Body of pancreas (tissue), 4 donors: ENCODE data around the gene PLEKHA6. TPM values are rescaled to one million over a fixed set of nuclear protein-coding genes. Genes with fewer than 3 reads are reported as not detected.

ENCODE experiments used
- ATAC-seq: fragments of 150-250 bp; one replicate; pipeline ENCODE4 v1.9.1; 2016
- DNase-seq, 4 donors: peaks; one replicate each; pipeline ENCODE4 v3.0.0-alpha.2; 2019
- H3K27ac ChIP-seq, 4 donors: fragments of 200-600 bp; sonication (generic); 1 replicate in 3 of 4; 2 replicates in 1 of 4; pipeline versions ENCODE4 v1.5.1 to v1.6.1; 2016 to 2019; ENCODE audit warnings: mild to moderate bottlenecking in 1 of 4, mixed read lengths in 1 of 4, moderate library complexity in 1 of 4
- H3K27me3 ChIP-seq, 2 donors: fragments of 200-600 bp; sonication (generic); one replicate each; pipeline ENCODE4 v1.6.0; 2016; ENCODE audit warnings: mild to moderate bottlenecking in 1 of 2
- H3K36me3 ChIP-seq, 2 donors: fragments of 200-600 bp; sonication (generic); replicated peaks in 1 of 2; 2 replicates each; pipeline ENCODE4 v1.5.1; 2016; ENCODE audit warnings: low read depth in 2 of 2; ENCODE audit not compliant: insufficient read depth in 1 of 2
- H3K4me1 ChIP-seq: fragments of 200-600 bp; sonication (generic); one replicate; pipeline ENCODE4 v1.6.0; 2016
- H3K4me3 ChIP-seq, 2 donors: fragments of 200-600 bp; sonication (generic); 1 replicate in 1 of 2; 2 replicates in 1 of 2; pipeline ENCODE4 v1.5.1; 2016 to 2019
- H3K9me3 ChIP-seq, 3 donors: fragments of 200-600 bp; sonication (generic); 1 replicate in 2 of 3; 2 replicates in 1 of 3; pipeline ENCODE4 v1.5.1; 2016
- CTCF ChIP-seq, 7 experiments: fragments of 450-650 bp in 4 of 7; fragments of 200-600 bp in 3 of 7; sonication (generic) in 3 of 7; IDR thresholded peaks; one replicate each; pipeline ENCODE4 v1.5.1; 2016 to 2019; ENCODE audit warnings: antibody characterized with exemption in 7 of 7
- POLR2A ChIP-seq, 3 donors: fragments of 450-650 bp; IDR thresholded peaks; one replicate each; pipeline ENCODE4 v1.6.1; 2016; ENCODE audit warnings: antibody characterized with exemption in 3 of 3, mild to moderate bottlenecking in 2 of 3
- WGBS, 2 donors: methylation state at CpG; one replicate each; pipeline ENCODE4 v1.1.5; 2017; 5-methylcytosine and 5-hydroxymethylcytosine counted together
- intact Hi-C: fragments of 100-400 bp; cut with DNase I; formaldehyde crosslinking; loops from one replicate; pipeline ENCODE4 v1.15.1; 2023
- total RNA-seq, 2 donors: library from RNA; depleted of rRNA; stranded (reverse); fragments of >200 nt; gene quantifications; one replicate each; pipeline ENCODE4 v1.1.0, GENCODE V29; 2016

Gene PLEKHA6
- total RNA-seq, 2 donors from 2014 or later: 10.9 to 20.4 TPM

- H3K4me3 ChIP-seq: no peak overlapping the region
- no peaks in the 10 kb centered on the region for H3K27me3 ChIP-seq
- no peak for ATAC-seq
- 86% methylated on average over 5 of the region's 5 CpGs for WGBS, 2 donors
- DNase-seq: no peak
- H3K36me3 ChIP-seq: peaks cover 0 to 4% of the 10 kb centered on the region in 2 donors
- intact Hi-C loops: loop anchor here (5.0 kb wide), 1 partner anchor 103 kb away; no protein-coding TSS in a partner anchor
- peaks cover 5% of the 10 kb centered on the region for H3K4me1 ChIP-seq
- H3K9me3 ChIP-seq: no peaks in the 10 kb centered on the region
- H3K27ac ChIP-seq: no peak overlapping the region
- TF ChIP-seq POLR2A (IDR thresholded peaks at IDR 0.05) (no peak), CTCF (IDR thresholded peaks at IDR 0.05) (no peak)
These were observed 99.9 kb downstream of the PLEKHA6 start for GRCh38 chr1:204259782-204260181.

- intact Hi-C loops: loop anchor here (5.0 kb wide), 1 partner anchor 103 kb away; no protein-coding TSS in a partner anchor
- TF ChIP-seq POLR2A (IDR thresholded peaks at IDR 0.05): no peak
- no peak for TF ChIP-seq CTCF (IDR thresholded peaks at IDR 0.05)
- Histone ChIP-seq H3K4me3 (no peak overlapping the region), H3K36me3 (peaks cover 0 to 4% of the 10 kb centered on the region in 2 donors), H3K9me3 (no peaks in the 10 kb centered on the region), H3K27me3 (no peaks in the 10 kb centered on the region), H3K27ac (no peak overlapping the region), H3K4me1 (no peaks in the 10 kb centered on the region)
- WGBS, 2 donors: 82 to 90% methylated on average over 4 to 15 of the region's 18 CpGs
- ATAC-seq (no peak), DNase-seq (no peak)
These were observed 100.5 kb downstream of the PLEKHA6 start for GRCh38 chr1:204259196-204259595.

- 63 to 71% methylated on average over 6 of the region's 7 CpGs for WGBS, 2 donors
- TF ChIP-seq POLR2A (IDR thresholded peaks at IDR 0.05): no peak
- TF ChIP-seq CTCF (IDR thresholded peaks at IDR 0.05): peak; percentile 60 to 81 (median 70)
- DNase-seq: peak; percentile 61 to 78 (median 70)
- intact Hi-C loops: loop anchor here (5.0 kb wide), 1 partner anchor 104 kb away; no protein-coding TSS in a partner anchor
- H3K27me3 ChIP-seq: no peaks in the 10 kb centered on the region
- no peak overlapping the region for H3K27ac ChIP-seq
- peak; percentile 68 for ATAC-seq
- H3K36me3 ChIP-seq: peaks cover 0 to 4% of the 10 kb centered on the region in 2 donors
- H3K4me3 ChIP-seq: no peak overlapping the region
- H3K4me1 ChIP-seq: no peaks in the 10 kb centered on the region
- H3K9me3 ChIP-seq: no peaks in the 10 kb centered on the region
These were observed 101.3 kb downstream of the PLEKHA6 start for GRCh38 chr1:204258213-204259115.

- no peaks in the 10 kb centered on the region for H3K9me3 ChIP-seq
- DNase-seq: no peak
- intact Hi-C loops: loop anchor here (5.0 kb wide), 1 partner anchor 105 kb away; no protein-coding TSS in a partner anchor
- 93 to 94% methylated on average over 13 to 24 of the region's 24 CpGs for WGBS, 2 donors
- H3K27me3 ChIP-seq: no peaks in the 10 kb centered on the region
- H3K4me1 ChIP-seq: no peaks in the 10 kb centered on the region
- H3K27ac ChIP-seq: no peak overlapping the region
- H3K36me3 ChIP-seq: peaks cover 0 to 4% of the 10 kb centered on the region in 2 donors
- ATAC-seq: no peak
- no peak overlapping the region for H3K4me3 ChIP-seq
- TF ChIP-seq POLR2A (IDR thresholded peaks at IDR 0.05) (no peak), CTCF (IDR thresholded peaks at IDR 0.05) (no peak)
These were observed 102.3 kb downstream of the PLEKHA6 start for GRCh38 chr1:204257446-204257845.
